GM18505 (cell line): ENCODE data around the gene PCP4.

Experiments
- ATAC-seq: cut with Tn5 transposase; IDR thresholded peaks from one replicate; pipeline ENCODE4 v1.9.1; 2021; ENCODE audit not compliant: unreplicated experiment
- POLR2A ChIP-seq: IDR thresholded peaks from 4 replicates; pipeline ENCODE4 v1.6.1; 2011; ENCODE audit warnings: borderline replicate concordance; ENCODE audit not compliant: insufficient read depth, insufficient read length; ENCODE audit errors: extremely low read depth

Gene PCP4

DNA sequence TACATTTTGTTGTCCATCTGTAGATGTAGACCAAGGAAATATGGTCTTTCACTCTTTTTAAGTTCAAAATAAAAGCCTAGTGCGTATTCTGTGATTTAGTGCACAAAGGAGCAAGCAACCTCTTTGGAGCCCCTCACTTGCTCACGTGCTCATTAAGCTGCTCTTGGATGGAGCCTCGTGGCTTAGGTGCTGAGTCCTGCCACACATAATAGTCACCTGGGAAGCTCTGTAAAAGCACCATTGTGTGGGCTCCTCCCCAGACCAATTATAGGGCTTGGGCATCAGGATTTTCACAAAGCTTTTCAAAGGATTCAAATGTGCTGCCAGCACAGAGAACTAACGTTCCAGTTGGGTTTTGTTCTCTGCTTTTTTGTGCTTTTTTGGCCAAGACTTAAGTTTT, 85.0 kb downstream of the PCP4 start:
- no peak for TF ChIP-seq POLR2A

DNA sequence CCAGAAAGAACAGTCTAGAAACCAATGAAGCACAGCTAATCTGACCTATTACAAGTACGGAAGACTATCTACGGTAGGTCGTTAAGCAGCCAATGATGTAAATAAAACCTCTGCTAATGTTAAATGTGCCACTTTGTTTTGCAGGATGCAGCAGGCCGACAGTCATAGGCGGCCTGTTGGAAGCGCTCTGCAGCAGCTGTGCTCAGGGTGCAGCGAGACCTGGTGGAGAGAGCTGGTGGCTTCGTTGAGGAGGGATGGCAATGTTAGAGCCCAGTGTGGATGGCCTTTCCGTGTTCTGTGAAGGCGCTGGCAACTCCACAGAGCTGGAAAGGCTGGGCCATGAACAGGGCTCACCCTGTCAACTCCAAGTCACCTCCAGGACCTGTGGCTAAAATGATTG, 87.3 kb downstream of the PCP4 start:
- ATAC-seq, result no peak
- TF ChIP-seq POLR2A, result no peak

More for the DNA sequence above, 85.0 kb downstream of the PCP4 start:
- ATAC-seq, result no peak

DNA sequence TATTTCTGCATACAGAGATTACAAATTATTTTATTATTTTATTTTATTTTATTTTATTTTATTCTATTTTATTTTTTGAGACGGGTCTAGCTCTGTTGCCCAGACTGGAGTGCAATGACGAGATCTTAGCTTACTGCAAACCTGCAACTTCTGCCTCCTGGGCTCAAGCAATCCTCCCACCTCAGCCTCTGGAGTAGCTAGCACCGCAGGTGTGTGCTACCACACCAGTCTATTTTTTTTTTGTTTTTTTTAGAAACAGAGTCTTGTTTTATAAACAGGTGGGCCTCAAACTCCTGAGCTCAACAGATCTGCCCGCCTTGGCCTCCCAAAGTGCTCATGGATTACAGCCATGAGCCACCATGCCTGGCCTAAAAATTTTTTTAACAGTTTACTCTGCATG, 88.1 kb downstream of the PCP4 start:
- no peak for ATAC-seq
- no peak for TF ChIP-seq POLR2A

DNA sequence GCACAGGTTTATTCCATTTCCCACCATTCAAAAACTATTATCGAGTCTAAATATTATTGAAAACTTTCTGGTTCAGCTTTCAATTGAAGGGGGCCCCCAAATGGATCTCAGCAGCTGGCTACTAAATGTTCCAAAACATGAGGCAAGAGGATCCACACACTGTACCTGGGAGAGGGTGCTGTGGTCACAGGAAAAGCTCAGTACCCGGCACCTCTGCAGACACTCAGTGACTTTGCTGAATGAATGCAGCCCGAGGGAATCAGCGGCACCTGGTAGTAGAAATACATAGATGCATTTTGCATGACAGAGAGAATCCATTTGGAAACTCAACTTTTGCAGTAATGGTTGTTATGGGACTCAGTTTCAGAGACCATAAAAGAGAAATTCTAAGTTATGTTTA, 89.3 kb downstream of the PCP4 start:
- TF ChIP-seq POLR2A, result no peak
- no peak for ATAC-seq

DNA sequence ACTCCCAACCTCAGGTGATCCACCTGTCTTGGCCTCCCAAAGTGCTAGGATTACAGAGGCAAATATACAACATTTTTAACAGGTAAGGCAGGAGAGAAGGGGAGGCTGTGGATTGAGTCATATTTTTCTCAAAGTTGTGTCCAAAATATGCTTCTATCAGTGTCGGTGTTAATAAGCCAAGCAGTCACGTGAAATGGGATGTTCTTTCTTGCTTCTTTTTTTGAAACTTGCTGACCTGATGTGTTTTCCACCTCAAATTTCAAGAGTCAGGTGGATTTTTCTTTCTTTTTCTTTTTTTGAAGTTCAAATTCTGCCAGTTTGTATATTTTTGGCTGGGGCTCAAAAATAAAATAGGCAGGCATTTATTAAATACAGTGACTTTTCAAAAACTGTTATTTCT, 91.5 kb downstream of the PCP4 start:
- no peak for TF ChIP-seq POLR2A
- ATAC-seq, result no peak

DNA sequence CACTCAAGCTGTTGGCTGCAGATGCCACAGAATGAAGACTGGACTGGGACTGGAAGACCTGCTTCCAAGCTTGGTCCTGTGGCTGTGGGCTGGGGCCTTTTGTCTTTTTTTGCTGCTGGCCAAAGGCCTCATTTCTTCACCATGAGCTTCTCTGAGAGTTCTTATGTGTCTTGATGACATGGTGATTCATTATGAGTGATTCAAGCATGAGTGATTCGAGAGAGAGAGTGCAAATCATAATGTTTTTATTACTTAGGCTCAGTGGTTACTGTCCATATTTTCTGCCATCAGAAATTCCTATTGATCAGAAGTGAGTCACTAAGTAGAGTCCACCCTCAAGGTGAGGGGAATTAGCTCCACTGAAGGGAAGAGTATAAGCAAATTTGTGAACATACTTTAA, 94.0 kb downstream of the PCP4 start:
- ATAC-seq, result no peak
- no peak for TF ChIP-seq POLR2A

DNA sequence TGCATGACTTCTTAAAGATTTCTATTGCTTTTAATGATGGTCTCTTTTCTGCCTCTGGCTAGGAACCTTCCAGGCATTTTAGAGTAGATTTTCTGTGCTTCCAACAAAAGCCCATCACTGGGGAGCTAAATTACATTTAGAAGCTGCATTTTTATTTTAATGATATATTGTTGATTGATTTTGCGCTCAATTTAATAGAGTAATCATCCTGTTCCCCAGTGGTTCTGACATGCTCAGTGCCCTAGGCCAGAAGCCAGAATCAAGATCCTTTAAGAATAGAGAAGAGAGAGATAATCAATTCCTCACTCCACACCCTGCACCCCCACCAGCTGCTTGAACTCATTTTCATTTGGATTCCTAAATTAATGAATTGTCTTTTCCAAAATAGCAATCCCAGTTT, 97.8 kb downstream of the PCP4 start:
- ATAC-seq, result no peak
- no peak for TF ChIP-seq POLR2A

DNA sequence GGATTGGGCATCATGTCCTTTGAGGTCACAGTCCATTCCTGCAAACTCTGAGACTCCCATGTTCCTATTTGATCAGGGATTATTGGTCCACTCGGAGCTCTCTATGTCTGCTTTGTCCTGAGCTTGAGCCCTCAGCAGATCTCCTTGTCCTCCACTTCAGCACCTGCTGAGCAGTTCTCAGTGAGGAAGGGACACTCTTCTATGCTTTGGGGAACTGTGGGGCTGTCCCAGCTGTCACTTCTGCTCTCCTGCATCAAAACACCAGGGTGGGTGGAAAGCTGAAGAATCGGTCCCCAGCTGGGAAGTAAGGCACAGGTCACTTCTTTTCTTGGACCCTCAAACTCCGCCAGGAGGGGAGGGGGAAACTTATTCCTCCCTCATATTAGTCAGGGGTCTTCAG, 99.5 kb downstream of the PCP4 start:
- no peak for ATAC-seq
- no peak for TF ChIP-seq POLR2A

DNA sequence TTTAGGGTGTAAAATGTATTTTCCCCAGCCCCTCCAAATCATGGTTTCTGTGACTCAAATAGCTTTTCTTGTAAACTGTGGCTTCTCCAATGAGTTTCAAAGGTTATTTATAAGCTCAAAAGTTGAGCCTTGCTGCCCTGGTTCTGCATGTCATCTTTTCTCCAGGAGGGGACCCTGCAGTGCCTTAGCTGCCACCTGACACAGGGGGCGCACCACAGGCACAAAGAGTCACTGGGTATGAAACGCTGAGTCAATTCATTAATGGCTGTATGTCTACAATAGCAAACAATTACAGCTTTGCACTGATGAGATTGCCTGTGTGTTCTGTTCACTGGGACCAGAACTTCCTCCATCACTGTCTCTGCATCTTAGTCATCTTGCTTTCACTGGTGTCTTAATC, 100.8 kb downstream of the PCP4 start:
- TF ChIP-seq POLR2A, result no peak
- no peak for ATAC-seq

DNA sequence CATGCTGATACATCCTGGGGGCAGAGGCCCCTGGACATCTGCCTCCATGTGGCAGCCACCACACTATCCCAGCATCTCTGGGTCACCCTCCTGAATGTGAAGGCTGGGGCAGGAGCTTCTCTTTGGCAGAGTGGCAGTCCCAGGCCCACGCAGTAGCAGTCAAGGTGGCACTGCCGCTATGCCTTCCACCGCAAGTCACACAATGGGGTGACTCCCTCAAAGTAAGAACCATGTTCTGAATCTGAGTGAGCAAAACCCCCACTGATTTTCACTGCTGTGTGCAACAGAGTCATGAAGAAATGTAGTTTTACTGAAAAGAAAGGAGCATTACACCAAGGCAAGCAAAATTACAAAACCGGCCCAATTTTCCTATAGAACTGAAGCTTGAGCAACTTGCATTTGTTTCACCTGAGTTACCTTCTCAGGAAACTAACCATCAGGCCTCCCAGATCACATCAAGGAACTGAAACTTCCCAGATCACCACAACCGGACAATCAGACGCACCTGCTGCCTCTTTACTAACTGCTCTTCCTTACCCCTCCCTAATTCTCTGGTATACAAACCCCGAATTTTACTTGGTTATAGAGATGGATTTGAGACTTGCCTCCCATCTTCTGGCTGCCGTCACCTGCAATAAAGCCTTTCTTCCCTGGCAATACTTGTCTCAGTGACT, 102.6 kb downstream of the PCP4 start:
- no peak for ATAC-seq
- TF ChIP-seq POLR2A, result no peak

DNA sequence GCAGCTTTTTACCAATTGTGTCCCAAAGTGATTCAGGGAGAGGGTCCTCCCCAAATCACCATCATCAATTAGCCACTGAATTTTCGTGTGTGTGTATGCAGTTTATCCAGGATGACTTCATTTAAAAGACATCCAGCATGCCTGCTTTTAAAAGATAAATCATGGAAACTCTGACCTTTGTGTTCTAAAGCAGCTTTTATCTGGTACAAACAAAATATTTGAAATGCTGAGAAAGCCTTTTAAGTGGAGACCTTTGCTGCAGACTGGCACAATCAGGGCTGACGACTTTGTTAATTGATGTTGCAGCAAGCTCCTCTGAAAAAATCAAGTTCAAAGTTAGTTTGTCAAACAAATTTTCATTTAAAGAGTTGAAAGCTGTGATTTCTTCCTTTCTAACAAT, 104.7 kb downstream of the PCP4 start:
- no peak for ATAC-seq
- TF ChIP-seq POLR2A, result no peak

DNA sequence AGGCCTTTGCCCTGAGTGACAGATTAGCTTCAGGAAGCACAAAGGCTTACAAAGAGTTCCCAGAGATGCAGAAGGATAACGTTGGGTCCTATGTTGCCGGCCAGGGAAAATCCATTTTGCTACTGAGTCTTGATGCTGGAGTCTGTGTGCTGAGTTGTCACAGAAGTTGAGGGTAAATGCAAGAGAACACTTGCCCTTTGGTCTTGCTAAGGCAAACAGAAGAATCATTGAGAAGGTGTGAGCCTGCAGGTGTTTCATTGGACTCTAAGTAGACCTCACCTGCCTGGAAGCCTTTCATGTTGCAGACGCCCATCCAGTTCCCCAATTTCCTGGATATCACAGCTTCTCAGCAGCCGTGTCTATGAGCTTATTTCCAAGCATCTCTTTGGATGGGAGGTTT, 105.2 kb downstream of the PCP4 start:
- no peak for TF ChIP-seq POLR2A
- no peak for ATAC-seq

DNA sequence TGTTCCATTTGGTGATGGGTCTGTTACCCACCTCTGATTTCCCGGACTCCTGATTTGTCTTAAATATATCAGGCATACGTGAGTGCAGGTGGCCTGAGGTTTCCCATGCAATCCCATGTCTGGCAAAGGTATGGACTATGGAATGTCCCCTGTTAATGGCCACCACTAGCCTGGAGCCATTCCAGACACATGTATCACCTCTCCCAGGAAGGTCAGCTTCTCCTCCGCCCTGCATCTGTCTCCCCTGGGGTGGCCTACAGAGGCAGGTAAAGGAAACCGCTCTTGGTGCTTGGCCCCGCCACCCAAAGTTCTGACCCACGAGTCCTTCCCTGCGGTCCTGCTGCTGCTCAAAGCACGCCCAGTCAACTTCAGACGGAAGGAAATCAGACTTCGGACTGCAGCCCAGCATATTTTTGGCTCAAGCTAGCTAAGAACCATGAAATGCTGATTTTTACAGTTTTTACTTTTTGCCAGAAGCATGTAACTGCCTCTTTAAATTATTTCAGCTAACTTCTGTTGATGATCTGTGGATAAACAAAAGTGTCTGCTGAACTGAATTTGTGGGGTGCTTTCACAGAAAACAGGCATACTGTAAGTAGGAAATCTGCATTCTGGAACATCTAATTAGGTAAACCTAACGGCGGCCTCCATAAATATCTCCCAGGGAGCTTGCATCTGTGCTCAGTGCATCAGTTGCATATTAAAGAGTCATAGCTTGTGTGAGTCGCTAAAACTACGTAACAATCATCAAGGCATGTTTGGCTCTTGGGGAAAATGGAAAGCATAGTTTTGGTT, 105.9 kb downstream of the PCP4 start:
- no peak for TF ChIP-seq POLR2A
- no peak for ATAC-seq

DNA sequence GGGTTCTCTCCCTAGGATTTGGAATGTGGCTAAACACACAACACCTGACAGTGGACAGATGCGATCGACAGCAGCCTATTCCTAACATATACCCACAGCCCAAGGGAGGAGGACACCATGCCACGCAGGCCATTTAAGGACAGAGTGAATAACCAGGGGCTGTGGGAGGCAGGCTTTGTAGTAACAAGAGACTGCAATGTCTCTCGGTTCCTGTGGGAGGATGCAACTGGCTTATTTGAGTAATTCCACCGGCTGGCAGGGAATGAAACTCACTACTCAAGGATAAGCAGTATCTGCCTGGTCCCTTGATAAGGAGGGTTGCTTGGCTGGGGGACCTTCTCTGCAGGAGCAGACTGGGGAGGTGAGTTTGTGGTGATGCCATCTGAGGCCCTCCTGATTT, 109.6 kb downstream of the PCP4 start:
- no peak for ATAC-seq
- no peak for TF ChIP-seq POLR2A
